GM23338 (cell line): Measurements from ENCODE around the gene AP1AR. TPM values are rescaled to one million over a fixed set of nuclear protein-coding genes. Genes with fewer than 3 reads are reported as not detected.

Source experiments
- ATAC-seq: fragments of 200-7000 bp; cut with Tn5 transposase; 3 replicates; pipeline ENCODE4 v1.9.1; 2020
- DNase-seq: peaks from one replicate; pipeline ENCODE4 v3.0.0-alpha.2; 2015; ENCODE audit warnings: low spot score
- H2AFZ ChIP-seq: fragments of 200-600 bp; sonication (generic); 2 replicates; pipeline ENCODE4 v1.8.0; 2016; ENCODE audit warnings: antibody characterized with exemption, mild to moderate bottlenecking, moderate library complexity
- H3F3A ChIP-seq: fragments of 200-600 bp; sonication (generic); replicated peaks from 2 replicates; pipeline ENCODE4 v1.8.0; 2017; ENCODE audit warnings: antibody characterized with exemption, mixed run types, low read depth
- H3K27ac ChIP-seq: fragments of 200-600 bp; sonication (generic); 2 replicates; pipeline ENCODE4 v1.6.1; 2016; ENCODE audit warnings: low read depth
- H3K27me3 ChIP-seq: fragments of 200-600 bp; sonication (generic); 2 replicates; pipeline ENCODE4 v1.8.0; 2016; ENCODE audit warnings: mild to moderate bottlenecking, mixed run types, moderate library complexity; ENCODE audit not compliant: insufficient read depth
- H3K36me3 ChIP-seq: fragments of 200-600 bp; sonication (generic); 2 replicates; pipeline ENCODE4 v1.8.0; 2016; ENCODE audit warnings: mild to moderate bottlenecking; ENCODE audit not compliant: insufficient read depth
- H3K4me1 ChIP-seq: fragments of 200-600 bp; sonication (generic); 2 replicates; pipeline ENCODE4 v1.8.0; 2016; ENCODE audit warnings: mild to moderate bottlenecking, moderate library complexity; ENCODE audit not compliant: insufficient read depth
- H3K4me2 ChIP-seq: fragments of 200-600 bp; sonication (generic); 2 replicates; pipeline ENCODE4 v1.7.1; 2017; ENCODE audit warnings: mixed run types
- H3K4me3 ChIP-seq: fragments of 200-600 bp; sonication (generic); 2 replicates; pipeline ENCODE4 v1.6.1; 2016; ENCODE audit warnings: mixed run types
- H3K79me2 ChIP-seq: fragments of 200-600 bp; sonication (generic); replicated peaks from 2 replicates; pipeline ENCODE4 v1.8.0; 2017; ENCODE audit warnings: mild to moderate bottlenecking; ENCODE audit not compliant: insufficient read depth
- H3K9me2 ChIP-seq: fragments of 200-600 bp; sonication (generic); 2 replicates; pipeline ENCODE4 v1.8.0; 2017; ENCODE audit not compliant: insufficient read depth
- H4K20me1 ChIP-seq: fragments of 200-600 bp; sonication (generic); replicated peaks from 2 replicates; pipeline ENCODE4 v1.8.0; 2017; ENCODE audit warnings: mild to moderate bottlenecking; ENCODE audit not compliant: insufficient read depth
- H3K27ac Mint-ChIP-seq: 2 replicates; pipeline ENCODE4 v1.8.0; 2020; ENCODE audit warnings: inconsistent platforms, mild to moderate bottlenecking, moderate library complexity, mixed read lengths
- H3K27me3 Mint-ChIP-seq: 3 replicates; pipeline ENCODE4 v1.8.0; 2022; ENCODE audit warnings: low read depth, mild to moderate bottlenecking, moderate library complexity, mixed read lengths, inconsistent platforms; ENCODE audit not compliant: insufficient read depth, poor library complexity
- H3K36me3 Mint-ChIP-seq: 3 replicates; pipeline ENCODE4 v1.8.0; 2021; ENCODE audit warnings: low read depth, mild to moderate bottlenecking, inconsistent platforms, moderate library complexity, mixed read lengths
- H3K4me1 Mint-ChIP-seq: 3 replicates; pipeline ENCODE4 v1.8.0; 2020; ENCODE audit warnings: mild to moderate bottlenecking, inconsistent platforms, mixed read lengths
- H3K4me3 Mint-ChIP-seq: 3 replicates; pipeline ENCODE4 v1.8.0; 2021; ENCODE audit warnings: moderate library complexity, mild to moderate bottlenecking, inconsistent platforms, mixed read lengths
- H3K9me3 Mint-ChIP-seq: 3 replicates; pipeline ENCODE4 v1.8.0; 2020; ENCODE audit warnings: moderate library complexity, mild to moderate bottlenecking, inconsistent platforms, mixed read lengths
- CREB1 ChIP-seq: fragments of 250-450 bp; sonication (Bioruptor Pico); IDR thresholded peaks from 2 replicates; pipeline ENCODE4 v1.5.0; 2020; ENCODE audit warnings: low read depth, mild to moderate bottlenecking, moderate library complexity
- CTCF ChIP-seq, 2 experiments: fragments of 200-600 bp in 1 of 2; sonication (generic) in 1 of 2; conservative IDR thresholded peaks; 2 replicates each; pipeline versions ENCODE4 v1.5.1 to v1.6.1; 2016 to 2017; ENCODE audit warnings: antibody characterized with exemption in 2 of 2, low read depth in 2 of 2, mild to moderate bottlenecking in 2 of 2, moderate library complexity in 1 of 2
- EZH2 ChIP-seq: fragments of 200-600 bp; sonication (generic); IDR thresholded peaks from one replicate; pipeline ENCODE4 v1.8.0; 2017; ENCODE audit warnings: antibody characterized with exemption, mild to moderate bottlenecking, low read depth; ENCODE audit not compliant: unreplicated experiment
- EZH2phosphoT487 ChIP-seq: fragments of 200-600 bp; sonication (generic); IDR thresholded peaks from one replicate; pipeline ENCODE4 v1.8.1; 2018; ENCODE audit warnings: antibody characterized with exemption; ENCODE audit not compliant: unreplicated experiment
- JUNB ChIP-seq: IDR thresholded peaks from one replicate; pipeline ENCODE4 v1.6.1; 2016; ENCODE audit warnings: antibody characterized with exemption; ENCODE audit not compliant: unreplicated experiment
- STAT1 ChIP-seq: IDR thresholded peaks from one replicate; pipeline ENCODE4 v1.6.1; 2016; ENCODE audit warnings: antibody characterized with exemption; ENCODE audit not compliant: unreplicated experiment
- ZNF114 ChIP-seq: fragments of 250-450 bp; sonication (Bioruptor Pico); IDR thresholded peaks from 2 replicates; pipeline ENCODE4 v1.5.0; 2020; ENCODE audit warnings: mild to moderate bottlenecking, moderate library complexity
- ZNF331 ChIP-seq: fragments of 250-450 bp; sonication (Bioruptor Pico); IDR thresholded peaks from 2 replicates; pipeline ENCODE4 v1.5.0; 2020; ENCODE audit warnings: low read depth, mild to moderate bottlenecking, moderate library complexity
- polyA plus RNA-seq: library from polyadenylated mRNA; unstranded; fragments of >200 nt; fragmentation: Nextera tagmentation; extraction: Ambion mirVana; gene quantifications from 2 replicates; pipeline ENCODE4 v1.2.1, GENCODE V29; 2016
- total RNA-seq: library from RNA; depleted of rRNA; stranded (reverse); fragments of >200 nt; shearing (Covaris generic); gene quantifications from 2 replicates; pipeline ENCODE4 v1.2.3, GENCODE V29; 2014
- TF ChIP-seq, protein P1 (sequence below): IDR thresholded peaks from one replicate; pipeline ENCODE4 v1.6.1; 2018; ENCODE audit warnings: antibody characterized with exemption; ENCODE audit not compliant: unreplicated experiment
- TF ChIP-seq, protein P2 (sequence below): IDR thresholded peaks from 2 replicates; pipeline ENCODE4 v1.6.1; 2016; ENCODE audit warnings: antibody characterized with exemption

Gene AP1AR
- total and polyA plus RNA-seq, 2 experiments from 2014 or later, result 17.5 to 28.0 TPM

GRCh38 chr4:112272292-112272691, 40.7 kb downstream of the AP1AR start (continued):
- TF ChIP-seq, protein P1, sequence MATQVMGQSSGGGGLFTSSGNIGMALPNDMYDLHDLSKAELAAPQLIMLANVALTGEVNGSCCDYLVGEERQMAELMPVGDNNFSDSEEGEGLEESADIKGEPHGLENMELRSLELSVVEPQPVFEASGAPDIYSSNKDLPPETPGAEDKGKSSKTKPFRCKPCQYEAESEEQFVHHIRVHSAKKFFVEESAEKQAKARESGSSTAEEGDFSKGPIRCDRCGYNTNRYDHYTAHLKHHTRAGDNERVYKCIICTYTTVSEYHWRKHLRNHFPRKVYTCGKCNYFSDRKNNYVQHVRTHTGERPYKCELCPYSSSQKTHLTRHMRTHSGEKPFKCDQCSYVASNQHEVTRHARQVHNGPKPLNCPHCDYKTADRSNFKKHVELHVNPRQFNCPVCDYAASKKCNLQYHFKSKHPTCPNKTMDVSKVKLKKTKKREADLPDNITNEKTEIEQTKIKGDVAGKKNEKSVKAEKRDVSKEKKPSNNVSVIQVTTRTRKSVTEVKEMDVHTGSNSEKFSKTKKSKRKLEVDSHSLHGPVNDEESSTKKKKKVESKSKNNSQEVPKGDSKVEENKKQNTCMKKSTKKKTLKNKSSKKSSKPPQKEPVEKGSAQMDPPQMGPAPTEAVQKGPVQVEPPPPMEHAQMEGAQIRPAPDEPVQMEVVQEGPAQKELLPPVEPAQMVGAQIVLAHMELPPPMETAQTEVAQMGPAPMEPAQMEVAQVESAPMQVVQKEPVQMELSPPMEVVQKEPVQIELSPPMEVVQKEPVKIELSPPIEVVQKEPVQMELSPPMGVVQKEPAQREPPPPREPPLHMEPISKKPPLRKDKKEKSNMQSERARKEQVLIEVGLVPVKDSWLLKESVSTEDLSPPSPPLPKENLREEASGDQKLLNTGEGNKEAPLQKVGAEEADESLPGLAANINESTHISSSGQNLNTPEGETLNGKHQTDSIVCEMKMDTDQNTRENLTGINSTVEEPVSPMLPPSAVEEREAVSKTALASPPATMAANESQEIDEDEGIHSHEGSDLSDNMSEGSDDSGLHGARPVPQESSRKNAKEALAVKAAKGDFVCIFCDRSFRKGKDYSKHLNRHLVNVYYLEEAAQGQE, result no peak
- TF ChIP-seq EZH2phosphoT487 (no peak), ZNF331 (CRISPR knock-in tag) (no peak), CREB1 (no peak), CTCF (conservative IDR thresholded peaks at IDR 0.05; ENCODE audit: low read depth in 2 of 2) (no peak), STAT1 (no peak), EZH2 (no peak), JUNB (no peak), ZNF114 (CRISPR knock-in tag) (no peak)
- TF ChIP-seq, protein P2, sequence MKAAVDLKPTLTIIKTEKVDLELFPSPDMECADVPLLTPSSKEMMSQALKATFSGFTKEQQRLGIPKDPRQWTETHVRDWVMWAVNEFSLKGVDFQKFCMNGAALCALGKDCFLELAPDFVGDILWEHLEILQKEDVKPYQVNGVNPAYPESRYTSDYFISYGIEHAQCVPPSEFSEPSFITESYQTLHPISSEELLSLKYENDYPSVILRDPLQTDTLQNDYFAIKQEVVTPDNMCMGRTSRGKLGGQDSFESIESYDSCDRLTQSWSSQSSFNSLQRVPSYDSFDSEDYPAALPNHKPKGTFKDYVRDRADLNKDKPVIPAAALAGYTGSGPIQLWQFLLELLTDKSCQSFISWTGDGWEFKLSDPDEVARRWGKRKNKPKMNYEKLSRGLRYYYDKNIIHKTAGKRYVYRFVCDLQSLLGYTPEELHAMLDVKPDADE, result no peak

DNA sequence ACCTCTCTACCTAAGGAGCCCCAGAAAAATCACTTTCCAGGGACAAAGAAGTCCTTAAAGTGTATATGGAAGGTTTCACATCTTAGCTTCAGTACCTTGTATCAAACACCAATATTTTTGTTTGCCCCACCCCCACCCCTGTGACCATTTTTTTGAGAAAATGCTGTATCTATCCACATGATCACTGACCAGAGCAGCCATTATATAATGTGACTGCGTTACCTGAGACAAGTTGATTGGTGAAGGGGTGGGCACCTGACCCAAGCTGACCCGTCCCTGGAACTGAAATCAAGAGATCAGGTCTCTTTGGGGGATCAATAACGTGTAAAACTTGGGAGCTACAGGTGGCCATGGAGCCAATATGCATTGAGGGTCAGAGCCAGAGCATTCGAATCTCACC, 43.4 kb downstream of the AP1AR start:
- Mint-ChIP-seq H3K27me3 (no peaks in the 10 kb centered on the region), H3K36me3 (peaks cover 15% of the 10 kb centered on the region), H3K27ac (no peak overlapping the region), H3K9me3 (peaks cover 10% of the 10 kb centered on the region; the same call in 2 of the 3 replicates), H3K4me3 (no peak overlapping the region), H3K4me1 (peaks cover 20% of the 10 kb centered on the region)
- Histone ChIP-seq H3K4me1 (peaks cover 20% of the 10 kb centered on the region), H3K9me2 (no peaks in the 10 kb centered on the region), H2AFZ (no peak overlapping the region), H4K20me1 (no peaks in the 10 kb centered on the region), H3K4me2 (no peak overlapping the region), H3K27me3 (no peaks in the 10 kb centered on the region), H3K79me2 (no peaks in the 10 kb centered on the region), H3F3A (no peaks in the 10 kb centered on the region), H3K36me3 (no peaks in the 10 kb centered on the region), H3K27ac (no peak overlapping the region), H3K4me3 (no peak overlapping the region)
- ATAC-seq (no peak), DNase-seq (no peak)
- TF ChIP-seq EZH2phosphoT487, result no peak
